Caki2 (cell line): ENCODE measurements around the gene NAALADL2. TPM values are rescaled to one million over a fixed set of nuclear protein-coding genes. Genes with fewer than 3 reads are reported as not detected.

Experiments
- DNase-seq: peaks from one replicate; pipeline ENCODE4 v3.0.0-alpha.2; 2015; ENCODE audit warnings: low read depth
- in situ Hi-C: cut with HindIII; loops from 2 replicates; pipeline ENCODE4 v1.10.0; 2016; ENCODE audit warnings: low sequenced_read_pairs, low pct_unique_long_range_greater_than_20kb, mixed read lengths
- total RNA-seq: library from RNA; depleted of rRNA; stranded (reverse); fragments of >200 nt; shearing (Covaris generic); gene quantifications from 2 replicates; pipeline ENCODE4 v1.2.3, GENCODE V29; 2014; ENCODE audit warnings: low replicate concordance

The NAALADL2 gene
- total RNA-seq, 1 experiment from 2014 or later: 1.3 TPM

DNA sequence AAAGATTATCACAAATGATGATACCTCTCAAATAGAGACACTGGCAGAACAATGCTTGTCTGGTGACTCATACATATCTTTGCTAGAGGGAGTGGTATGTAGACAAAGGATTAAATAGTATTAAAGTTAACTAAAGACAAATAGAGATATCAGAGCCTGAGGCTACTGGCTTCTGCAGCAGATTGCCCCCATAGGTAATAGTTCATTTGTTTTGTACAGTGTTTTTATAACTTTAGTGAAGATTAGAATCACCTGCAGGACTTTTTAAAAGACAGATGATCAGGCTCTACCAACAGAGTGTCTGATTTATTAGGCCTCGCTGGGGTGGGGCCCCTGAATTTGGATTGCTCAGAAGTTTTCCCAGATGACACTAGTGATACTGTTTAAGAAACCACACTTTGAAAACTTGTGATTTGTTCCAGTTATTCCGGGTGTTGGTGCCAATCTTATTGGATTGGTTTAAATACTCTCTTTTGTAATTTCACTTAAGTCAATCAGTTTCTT lies 96.4 kb downstream of the NAALADL2 start:
- DNase-seq: peak; percentile 92
- in situ Hi-C loops: no loop called here

DNA sequence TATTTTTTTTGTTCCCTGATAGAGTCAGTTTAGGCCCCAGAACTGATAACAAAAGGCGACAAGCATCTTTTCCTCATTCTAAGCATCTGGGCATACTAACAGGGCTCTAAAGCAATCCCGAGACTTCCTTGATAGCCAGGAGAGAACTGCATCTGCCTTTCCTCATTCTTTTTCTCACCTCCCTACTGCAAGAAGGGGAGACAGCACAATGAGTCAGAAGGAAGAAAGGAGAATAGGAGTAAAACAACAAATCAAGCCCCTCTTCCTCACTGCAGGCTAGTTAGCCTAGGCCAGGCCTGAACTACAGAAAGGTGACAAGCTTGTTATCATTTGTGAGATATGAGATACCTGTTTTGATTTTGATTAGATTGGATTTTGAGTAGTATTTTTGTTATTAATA lies 97.9 kb downstream of the NAALADL2 start:
- in situ Hi-C loops: no loop called here
- DNase-seq: no peak

DNA sequence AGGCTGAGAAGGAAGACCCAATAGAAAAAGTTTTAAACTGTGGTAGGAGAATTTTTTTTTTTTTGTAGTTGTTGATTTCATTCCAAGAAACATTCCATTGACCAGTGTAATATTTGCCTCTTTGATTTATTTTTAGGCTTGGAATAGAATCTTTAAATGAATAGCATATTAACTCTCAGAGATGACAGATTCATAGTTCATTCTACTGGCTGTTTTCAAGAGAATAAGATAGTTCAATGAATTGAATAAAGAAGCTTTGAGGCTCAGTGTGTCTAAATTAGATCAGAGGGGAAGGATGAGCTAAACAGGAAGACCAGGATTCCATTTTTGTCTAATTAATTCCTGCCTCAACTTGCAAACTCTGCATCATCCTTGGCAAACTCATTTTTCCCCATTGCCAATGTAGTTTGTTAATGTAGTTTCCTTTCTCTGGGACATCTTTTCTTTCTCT lies 98.4 kb downstream of the NAALADL2 start:
- in situ Hi-C loops: no loop called here
- peak; percentile 8 for DNase-seq

DNA sequence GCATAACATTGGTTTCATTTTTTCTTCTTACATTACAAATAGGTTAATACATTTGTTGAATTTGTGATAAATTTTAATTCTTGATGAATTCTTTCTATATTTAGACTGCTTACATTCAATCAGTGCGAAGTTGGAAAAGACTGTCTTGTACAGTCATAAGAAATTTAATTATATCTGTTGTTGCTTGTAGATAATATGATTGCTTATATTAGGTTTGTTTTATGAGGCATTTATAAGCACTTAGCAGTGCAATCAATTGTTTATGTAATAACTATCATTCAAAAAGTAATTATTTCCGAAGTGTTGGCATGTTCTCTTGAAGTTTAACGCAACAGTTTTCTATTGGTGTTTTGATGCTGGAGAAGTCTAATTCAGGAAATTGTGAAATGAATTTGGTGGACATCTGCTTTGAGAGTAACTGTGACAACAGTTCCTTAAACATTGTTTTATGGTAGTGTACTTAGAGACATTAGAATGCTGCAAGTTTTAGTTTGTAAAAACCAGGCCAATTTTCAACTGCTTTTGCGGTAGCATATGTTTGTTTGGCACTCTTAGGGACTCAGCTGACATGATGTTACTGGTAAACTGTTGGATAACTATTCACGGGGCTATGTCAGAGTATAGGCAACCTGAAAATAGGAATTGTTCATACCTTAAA lies 99.7 kb downstream of the NAALADL2 start:
- no peak for DNase-seq
- in situ Hi-C loops: no loop called here

- in situ Hi-C loops: no loop called here
Observed at GRCh38 chr3:174959556-174960065, 100.5 kb downstream of the NAALADL2 start.

GRCh38 chr3:174960898-174961297 lies 101.8 kb downstream of the NAALADL2 start:
- in situ Hi-C loops: no loop called here
- no peak for DNase-seq

More at GRCh38 chr3:174959556-174960065, 100.5 kb downstream of the NAALADL2 start:
- DNase-seq: no peak

GRCh38 chr3:174973465-174973864 lies 114.3 kb downstream of the NAALADL2 start:
- no peak for DNase-seq
- in situ Hi-C loops: no loop called here

- in situ Hi-C loops: no loop called here
- peak; percentile 8 for DNase-seq
Observed at GRCh38 chr3:174986685-174987084, 127.6 kb downstream of the NAALADL2 start.

DNA sequence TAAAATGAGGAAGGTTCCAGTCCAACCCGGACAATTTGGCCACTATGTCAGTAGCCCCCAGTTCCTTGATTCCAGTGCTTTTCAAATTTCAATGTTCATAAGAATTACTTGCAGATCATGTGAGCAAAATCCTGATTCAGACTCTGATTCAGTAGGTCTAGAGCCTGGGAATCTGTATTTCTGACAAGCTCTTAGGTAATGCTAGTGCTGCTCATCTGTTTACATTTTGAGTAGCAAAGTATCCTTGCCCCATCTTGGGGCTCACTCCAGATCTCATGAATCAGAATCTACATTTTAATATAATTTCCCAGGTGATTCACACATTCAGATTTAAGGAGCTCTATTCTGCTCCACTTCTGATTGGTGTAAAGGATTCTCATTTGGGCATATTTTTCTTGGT lies 142.0 kb downstream of the NAALADL2 start:
- in situ Hi-C loops: no loop called here
- DNase-seq: no peak

GRCh38 chr3:175002732-175003143 lies 143.6 kb downstream of the NAALADL2 start:
- DNase-seq: no peak
- in situ Hi-C loops: no loop called here

GRCh38 chr3:175003590-175003989 lies 144.5 kb downstream of the NAALADL2 start:
- DNase-seq: no peak
- in situ Hi-C loops: no loop called here

- no peak for DNase-seq
- in situ Hi-C loops: no loop called here
Observed at GRCh38 chr3:175005193-175005592, 146.1 kb downstream of the NAALADL2 start.

GRCh38 chr3:175005881-175006280 lies 146.7 kb downstream of the NAALADL2 start:
- DNase-seq: no peak
- in situ Hi-C loops: no loop called here

- in situ Hi-C loops: no loop called here
- DNase-seq: no peak
Observed at GRCh38 chr3:175007306-175007705, 148.2 kb downstream of the NAALADL2 start.

- in situ Hi-C loops: no loop called here
- DNase-seq: no peak
Observed at GRCh38 chr3:175009295-175009694, 150.2 kb downstream of the NAALADL2 start.

GRCh38 chr3:175015056-175015635 lies 156.0 kb downstream of the NAALADL2 start:
- no peak for DNase-seq
- in situ Hi-C loops: no loop called here

- in situ Hi-C loops: no loop called here
- DNase-seq: no peak
Observed at GRCh38 chr3:175018946-175019727, 160.0 kb downstream of the NAALADL2 start.

DNA sequence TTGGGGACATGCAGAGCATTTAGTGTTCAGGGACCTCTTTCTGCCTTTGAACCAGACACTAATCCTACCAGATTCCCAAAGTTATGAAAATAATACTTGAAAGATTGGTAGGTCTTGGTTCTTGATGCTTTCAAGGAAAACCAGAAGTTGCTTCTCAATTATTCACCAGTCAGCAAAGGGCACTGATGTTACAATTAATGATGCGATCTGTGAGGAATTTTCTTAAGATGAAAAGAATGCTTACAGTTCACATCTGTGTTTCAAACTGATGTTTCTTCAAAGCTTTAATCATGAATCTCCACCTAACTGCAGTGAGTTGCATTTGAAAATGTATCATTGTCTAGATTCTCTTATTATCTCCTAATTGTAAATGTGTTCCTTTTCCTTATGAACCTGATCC lies 161.0 kb downstream of the NAALADL2 start:
- no peak for DNase-seq
- in situ Hi-C loops: no loop called here

DNA sequence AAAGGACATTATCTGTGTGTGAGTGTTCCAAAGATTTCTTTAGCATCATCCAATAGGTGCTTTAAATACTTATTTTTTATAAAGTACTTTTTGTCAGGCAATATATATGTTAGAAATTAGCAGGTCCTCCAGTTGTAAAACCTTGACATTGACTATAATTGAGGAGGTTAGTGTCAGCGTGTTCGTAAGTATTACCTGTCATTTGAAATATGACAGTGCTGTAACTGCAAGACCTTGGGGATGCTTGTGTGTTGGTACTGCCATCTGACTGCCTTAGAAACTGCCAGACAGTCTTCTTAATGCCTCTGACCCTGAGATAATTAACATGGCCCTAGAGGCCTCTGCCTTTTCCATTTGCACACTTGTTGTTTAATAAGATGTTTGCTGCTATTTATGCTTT lies 170.7 kb downstream of the NAALADL2 start:
- in situ Hi-C loops: no loop called here
- DNase-seq: no peak
